Fibroblast of lung (primary cell): Measurements from ENCODE around the gene MYO3B.

Experiments used
- CTCF ChIP-seq, 2 donors: IDR thresholded peaks in 1 of 2; conservative IDR thresholded peaks in 1 of 2; 1 replicate in 1 of 2; 2 replicates in 1 of 2; pipeline ENCODE4 v1.5.1; 2011 to 2012; ENCODE audit warnings: low read length in 2 of 2, control low read depth in 1 of 2, inconsistent platforms in 1 of 2, low read depth in 1 of 2, mild to moderate bottlenecking in 1 of 2
- EZH2 ChIP-seq: IDR thresholded peaks from 2 replicates; pipeline ENCODE4 v1.5.1; 2012; ENCODE audit warnings: low read length, control low read depth, mild to moderate bottlenecking; ENCODE audit errors: missing control alignments

GRCh38 chr2:170577356-170577755 lies 399.4 kb downstream of the MYO3B start:
- TF ChIP-seq CTCF (conservative IDR thresholded peaks at IDR 0.05 in 1 of 2, IDR thresholded peaks at IDR 0.05 in 1 of 2; ENCODE audit: low read depth in 1 of 2, low read length in 2 of 2) = no peak
- no peak for TF ChIP-seq EZH2
